Stomach (tissue), 9 donors: ENCODE results near the gene GDF15. TPM values are rescaled to one million over a fixed set of nuclear protein-coding genes. Genes with fewer than 3 reads are reported as not detected.

Experiments
- DNase-seq, 2 donors: peaks; one replicate each; pipeline versions ENCODE4 v3.0.0 to v3.0.0-alpha.2; 2013 to 2019
- H3K27ac ChIP-seq, 5 donors: fragments of 200-600 bp in 4 of 5; sonication (generic) in 4 of 5; one replicate each; pipeline ENCODE4 v1.5.1; 2013 to 2019; ENCODE audit warnings: mild to moderate bottlenecking in 1 of 5, moderate library complexity in 1 of 5
- H3K27me3 ChIP-seq, 3 donors: fragments of 200-600 bp; sonication (generic); one replicate each; pipeline ENCODE4 v1.5.1; 2017 to 2019; ENCODE audit warnings: mixed run types in 1 of 3
- H3K36me3 ChIP-seq, 4 donors: fragments of 200-600 bp; sonication (generic); 1 replicate in 3 of 4; 2 replicates in 1 of 4; pipeline ENCODE4 v1.5.1; 2016 to 2019
- H3K4me1 ChIP-seq, 4 donors: fragments of 200-600 bp; sonication (generic); one replicate each; pipeline ENCODE4 v1.5.1; 2016 to 2019
- H3K4me3 ChIP-seq, 4 donors: fragments of 200-600 bp; sonication (generic) in 3 of 4; one replicate each; pipeline ENCODE4 v1.5.1; 2016 to 2019; ENCODE audit warnings: mild to moderate bottlenecking in 1 of 4
- H3K9me3 ChIP-seq, 4 donors: fragments of 200-600 bp; sonication (generic); one replicate each; pipeline ENCODE4 v1.5.1; 2016 to 2019
- EP300 ChIP-seq: sonication (generic); formaldehyde crosslinking; IDR thresholded peaks from one replicate; pipeline ENCODE4 v1.6.1; 2017; ENCODE audit warnings: antibody characterized with exemption
- POLR2A ChIP-seq, 4 donors: fragments of 450-650 bp; IDR thresholded peaks; one replicate each; pipeline ENCODE4 v1.6.1; 2016; ENCODE audit warnings: antibody characterized with exemption in 4 of 4, control low read depth in 2 of 4, mild to moderate bottlenecking in 1 of 4, moderate library complexity in 1 of 4
- POLR2AphosphoS5 ChIP-seq, 3 donors: sonication (generic); formaldehyde crosslinking; IDR thresholded peaks; one replicate each; pipeline ENCODE4 v1.6.1; 2016; ENCODE audit warnings: antibody characterized with exemption in 3 of 3
- WGBS, 5 donors: extraction: QIAGEN DNeasy Blood & Tissue Kit in 3 of 5; methylation state at CpG; one replicate each; pipeline versions ENCODE4 v1.1.5 to v1.1.7; 2013 to 2018; 5-methylcytosine and 5-hydroxymethylcytosine counted together
- intact Hi-C: fragments of 100-400 bp; cut with DNase I; formaldehyde crosslinking; loops from one replicate; pipeline ENCODE4 v1.15.1; 2023; ENCODE audit warnings: low total_unique reads
- polyA plus RNA-seq, 3 donors: library from polyadenylated mRNA; stranded (reverse); fragments of 200-250 nt; gene quantifications; one replicate each; pipeline ENCODE4 v1.2.3, GENCODE V29; 2013
- small RNA-seq, 4 donors: library from RNA; depleted of rRNA; stranded (forward); fragments of <200 nt; gene quantifications; one replicate each; pipeline ENCODE3, GENCODE V24; 2016
- total RNA-seq, 5 donors: library from RNA; depleted of rRNA; stranded (reverse); fragments of >200 nt; gene quantifications; one replicate each; pipeline versions ENCODE4 v1.1.0 to v1.2.3, GENCODE V29; 2014 to 2016
- TF ChIP-seq, protein P1 (sequence below), 7 experiments: fragments of 450-650 bp in 4 of 7; fragments of 200-600 bp in 3 of 7; sonication (generic) in 3 of 7; IDR thresholded peaks; one replicate each; pipeline ENCODE4 v1.5.1; 2016 to 2019; ENCODE audit warnings: antibody characterized with exemption in 7 of 7, control low read depth in 2 of 7, mild to moderate bottlenecking in 1 of 7
- donor health status: healthy with polysubstance abuse.
- donor health status: Bipolar disorder and iron deficiency.
- donor health status: healthy.

Gene GDF15
- total and polyA plus RNA-seq, 8 donors: 14.2 to 134 (median 45.7) TPM

GRCh38 chr19:18436671-18437490, 50.9 kb downstream of the GDF15 start:
- peak overlapping the region; percentile 50 to 76 (median 54) for H3K4me3 ChIP-seq

DNA sequence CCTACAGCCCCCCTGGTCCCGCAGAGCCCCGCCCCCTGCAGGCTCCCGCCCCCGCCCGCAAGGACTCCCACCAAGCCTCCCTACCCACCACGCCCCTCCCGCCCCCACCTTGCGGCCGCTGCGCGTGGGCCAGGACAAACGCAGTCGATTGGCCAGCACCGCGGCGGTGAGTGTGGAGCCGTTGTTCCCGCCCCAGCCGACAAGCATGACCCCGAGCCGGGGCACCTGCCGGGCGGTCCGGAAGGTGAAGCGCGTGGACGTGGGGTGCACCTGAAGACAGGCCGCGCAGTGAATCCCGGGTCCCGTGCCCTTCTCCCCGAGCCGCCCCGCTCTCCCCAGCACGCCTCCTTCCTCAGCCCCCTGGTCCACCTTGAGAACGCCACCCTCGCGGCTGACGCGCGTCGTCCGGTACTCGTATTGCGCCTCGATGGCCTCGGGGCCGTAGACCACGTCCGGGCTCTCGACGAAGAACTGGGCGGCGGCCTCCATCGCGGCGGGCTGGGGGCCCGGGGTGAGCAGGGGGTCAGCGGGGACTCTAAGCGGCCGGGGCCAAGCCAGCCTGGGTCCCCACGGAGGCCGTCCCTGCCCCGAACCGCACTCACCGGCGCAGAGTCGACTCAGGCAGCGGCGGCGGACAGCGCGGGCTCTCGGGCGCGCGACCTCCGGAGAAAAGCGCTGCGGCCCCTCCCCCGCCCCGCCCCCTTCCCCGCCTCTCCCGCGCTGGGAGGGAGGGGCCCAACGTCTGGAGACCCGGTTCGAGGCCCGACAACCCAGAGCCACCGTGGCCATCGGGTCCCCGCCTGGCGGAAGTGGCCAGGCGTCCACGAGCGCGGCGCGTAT, 51.8 kb downstream of the GDF15 start, which contains the start of gene ISYNA1:
Gene ISYNA1 (minus strand): TSS at position 643 of the 840 bp plus-strand sequence. CDS start 154 bp downstream, at position 489.
- Histone ChIP-seq H3K4me3 (peak within 1 kb of the TSS; percentile 50 to 76 (median 54)), H3K4me1 (peaks cover 37 to 67% (median 55%) of the 10 kb centered on the region in 4 donors), H3K36me3 (peaks cover 0 to 16% (median 9%) of the 10 kb centered on the region in 4 donors), H3K27ac (peak within 1 kb of the TSS; percentile 9 to 79 (median 63)), H3K9me3 (no peaks in the 10 kb centered on the region), H3K27me3 (peaks cover 0 to 38% (median 0%) of the 10 kb centered on the region in 3 donors)
- TF ChIP-seq EP300 (no peak), POLR2AphosphoS5 (IDR thresholded peaks at IDR 0.05) (no peak), POLR2A (IDR thresholded peaks at IDR 0.05) (no peak)
- TF ChIP-seq, protein P1, sequence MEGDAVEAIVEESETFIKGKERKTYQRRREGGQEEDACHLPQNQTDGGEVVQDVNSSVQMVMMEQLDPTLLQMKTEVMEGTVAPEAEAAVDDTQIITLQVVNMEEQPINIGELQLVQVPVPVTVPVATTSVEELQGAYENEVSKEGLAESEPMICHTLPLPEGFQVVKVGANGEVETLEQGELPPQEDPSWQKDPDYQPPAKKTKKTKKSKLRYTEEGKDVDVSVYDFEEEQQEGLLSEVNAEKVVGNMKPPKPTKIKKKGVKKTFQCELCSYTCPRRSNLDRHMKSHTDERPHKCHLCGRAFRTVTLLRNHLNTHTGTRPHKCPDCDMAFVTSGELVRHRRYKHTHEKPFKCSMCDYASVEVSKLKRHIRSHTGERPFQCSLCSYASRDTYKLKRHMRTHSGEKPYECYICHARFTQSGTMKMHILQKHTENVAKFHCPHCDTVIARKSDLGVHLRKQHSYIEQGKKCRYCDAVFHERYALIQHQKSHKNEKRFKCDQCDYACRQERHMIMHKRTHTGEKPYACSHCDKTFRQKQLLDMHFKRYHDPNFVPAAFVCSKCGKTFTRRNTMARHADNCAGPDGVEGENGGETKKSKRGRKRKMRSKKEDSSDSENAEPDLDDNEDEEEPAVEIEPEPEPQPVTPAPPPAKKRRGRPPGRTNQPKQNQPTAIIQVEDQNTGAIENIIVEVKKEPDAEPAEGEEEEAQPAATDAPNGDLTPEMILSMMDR (IDR thresholded peaks at IDR 0.05): no peak
- WGBS, 5 donors: 0 to 2% (median 1%) methylated on average over 36 to 99 of the region's 99 CpGs
- peak; percentile 62 to 86 for DNase-seq
- intact Hi-C loops: no loop called here

More at GRCh38 chr19:18436671-18437490, 50.9 kb downstream of the GDF15 start:
- 17 to 51% (median 26%) methylated on average over 31 to 67 of the region's 67 CpGs for WGBS, 5 donors
- no peaks in the 10 kb centered on the region for H3K9me3 ChIP-seq
- intact Hi-C loops: no loop called here
- TF ChIP-seq, protein P1 (IDR thresholded peaks at IDR 0.05): no peak
- no peak for TF ChIP-seq POLR2A (IDR thresholded peaks at IDR 0.05)
- TF ChIP-seq EP300: no peak
- no peak for TF ChIP-seq POLR2AphosphoS5 (IDR thresholded peaks at IDR 0.05)
- peaks cover 0 to 16% (median 7%) of the 10 kb centered on the region in 4 donors for H3K36me3 ChIP-seq
- peak; percentile 75 to 95 for DNase-seq
- peaks cover 0 to 39% (median 0%) of the 10 kb centered on the region in 3 donors for H3K27me3 ChIP-seq
- peaks cover 39 to 70% (median 59%) of the 10 kb centered on the region in 4 donors for H3K4me1 ChIP-seq
- peak overlapping the region; percentile 9 to 79 (median 63) for H3K27ac ChIP-seq

- H3K4me3 ChIP-seq: peak overlapping the region; percentile 50 to 76 (median 54)
- H3K27ac ChIP-seq: peak overlapping the region in 4 of 5 donors; percentile 58 to 79 (median 71)
- intact Hi-C loops: no loop called here
- H3K36me3 ChIP-seq: peaks cover under 1 to 24% (median 16%) of the 10 kb centered on the region in 4 donors
- H3K27me3 ChIP-seq: peaks cover 0 to 30% (median 0%) of the 10 kb centered on the region in 3 donors
- H3K9me3 ChIP-seq: no peaks in the 10 kb centered on the region
- H3K4me1 ChIP-seq: peaks cover 30 to 59% (median 48%) of the 10 kb centered on the region in 4 donors
- TF ChIP-seq, protein P1 (IDR thresholded peaks at IDR 0.05): no peak
- TF ChIP-seq POLR2A (IDR thresholded peaks at IDR 0.05): no peak
- TF ChIP-seq EP300: no peak
- no peak for TF ChIP-seq POLR2AphosphoS5 (IDR thresholded peaks at IDR 0.05)
- 15 to 37% (median 19%) methylated on average over 21 to 24 of the region's 24 CpGs for WGBS, 5 donors
- peak in 1 of 2 donors; percentile 85 for DNase-seq
Measured at GRCh38 chr19:18438331-18439024, 52.5 kb downstream of the GDF15 start.

Small RNAs within 50 kb of the gene (small RNA-seq; reads per million reads assigned to genes)
- 0 reads per million in 4 donors for gene MIR3189

Other genes with a start within 250 kb of the GDF15 start
- gene PIK3R2, start 233.0 kb upstream of the GDF15 start, total RNA-seq: 100 to 1,000 TPM in 1 of 5 donors, 10 to 100 TPM in 3, 1 to 10 TPM in 1; 6.6 to 490 (median 22.2) TPM
- gene PIK3R2, start 233.0 kb upstream of the GDF15 start, polyA plus RNA-seq: 1 to 10 TPM; 2.0 to 5.5 (median 2.6) TPM
- gene IFI30, start 212.3 kb upstream of the GDF15 start, total RNA-seq: 100 to 1,000 TPM in 1 of 5 donors, 10 to 100 TPM in 3, not detected in 1; 37.3 to 199 (median 43.9) TPM
- gene IFI30, start 212.3 kb upstream of the GDF15 start, polyA plus RNA-seq: 100 to 1,000 TPM in 1 of 3 donors, 10 to 100 TPM in 2; 53.2 to 103 (median 82.9) TPM
- 100 to 1,000 TPM in 1 of 5 donors, 10 to 100 TPM in 2, 1 to 10 TPM in 2; 5.9 to 200 (median 13.0) TPM for gene MPV17L2, start 192.9 kb upstream of the GDF15 start, total RNA-seq
- gene MPV17L2, start 192.9 kb upstream of the GDF15 start, polyA plus RNA-seq: 10 to 100 TPM; 11.6 to 15.4 (median 13.3) TPM
- gene RAB3A, start 182.1 kb upstream of the GDF15 start, total RNA-seq: 1 to 10 TPM in 3 of 5 donors, under 1 TPM in 1, not detected in 1; 0.87 to 2.2 (median 1.7) TPM
- 1 to 10 TPM; 1.4 to 2.2 (median 2.0) TPM for gene RAB3A, start 182.1 kb upstream of the GDF15 start, polyA plus RNA-seq
- 10 to 100 TPM in 3 of 5 donors, 1 to 10 TPM in 1, under 1 TPM in 1; 0.87 to 25.4 (median 11.4) TPM for gene PDE4C, start 159.7 kb upstream of the GDF15 start, total RNA-seq
- gene PDE4C, start 159.7 kb upstream of the GDF15 start, polyA plus RNA-seq: under 1 TPM in 1 of 3 donors, not detected in 2; 0.95 TPM
- gene IQCN, start 111.7 kb upstream of the GDF15 start, total RNA-seq: 10 to 100 TPM in 1 of 5 donors, 1 to 10 TPM in 3, not detected in 1; 2.4 to 35.7 (median 4.0) TPM
- 1 to 10 TPM; 1.4 to 2.7 (median 2.6) TPM for gene IQCN, start 111.7 kb upstream of the GDF15 start, polyA plus RNA-seq
- gene JUND, start 104.5 kb upstream of the GDF15 start, total RNA-seq: 1,000 to 10,000 TPM in 2 of 5 donors, 100 to 1,000 TPM in 3; 118 to 1,659 (median 737) TPM
- gene JUND, start 104.5 kb upstream of the GDF15 start, polyA plus RNA-seq: 100 to 1,000 TPM in 2 of 3 donors, 10 to 100 TPM in 1; 78.6 to 272 (median 102) TPM
- gene LSM4, start 63.1 kb upstream of the GDF15 start, total RNA-seq: 100 to 1,000 TPM in 2 of 5 donors, 10 to 100 TPM in 3; 24.1 to 185 (median 98.6) TPM
- 100 to 1,000 TPM; 114 to 181 (median 173) TPM for gene LSM4, start 63.1 kb upstream of the GDF15 start, polyA plus RNA-seq
- gene PGPEP1, start 45.6 kb upstream of the GDF15 start, total RNA-seq: 10 to 100 TPM in 4 of 5 donors, 1 to 10 TPM in 1; 8.0 to 58.9 (median 22.9) TPM
- gene PGPEP1, start 45.6 kb upstream of the GDF15 start, polyA plus RNA-seq: 10 to 100 TPM in 2 of 3 donors, 1 to 10 TPM in 1; 8.4 to 40.0 (median 31.8) TPM
- 10 to 100 TPM in 1 of 5 donors, 1 to 10 TPM in 2, not detected in 2; 2.9 to 11.2 (median 7.2) TPM for gene LRRC25, start 11.5 kb downstream of the GDF15 start, total RNA-seq
- gene LRRC25, start 11.5 kb downstream of the GDF15 start, polyA plus RNA-seq: 1 to 10 TPM in 2 of 3 donors, under 1 TPM in 1; 0.98 to 2.4 (median 1.7) TPM
- 100 to 1,000 TPM in 1 of 5 donors, 10 to 100 TPM in 4; 22.8 to 253 (median 39.7) TPM for gene SSBP4, start 33.2 kb downstream of the GDF15 start, total RNA-seq
- 10 to 100 TPM; 49.9 to 77.6 (median 54.4) TPM for gene SSBP4, start 33.2 kb downstream of the GDF15 start, polyA plus RNA-seq
- gene ISYNA1, start 52.0 kb downstream of the GDF15 start, total RNA-seq: 10 to 100 TPM in 4 of 5 donors, 1 to 10 TPM in 1; 7.8 to 47.3 (median 15.8) TPM
- gene ISYNA1, start 52.0 kb downstream of the GDF15 start, polyA plus RNA-seq: 10 to 100 TPM in 2 of 3 donors, 1 to 10 TPM in 1; 9.5 to 39.7 (median 15.0) TPM
- gene ELL, start 135.9 kb downstream of the GDF15 start, total RNA-seq: 10 to 100 TPM in 3 of 5 donors, 1 to 10 TPM in 2; 8.0 to 88.7 (median 13.5) TPM
- 10 to 100 TPM in 1 of 3 donors, 1 to 10 TPM in 2; 4.1 to 12.7 (median 8.1) TPM for gene ELL, start 135.9 kb downstream of the GDF15 start, polyA plus RNA-seq
- 100 to 1,000 TPM in 4 of 5 donors, 10 to 100 TPM in 1; 87.8 to 819 (median 197) TPM for gene FKBP8, start 157.4 kb downstream of the GDF15 start, total RNA-seq
- gene FKBP8, start 157.4 kb downstream of the GDF15 start, polyA plus RNA-seq: 100 to 1,000 TPM; 157 to 254 (median 249) TPM
- 100 to 1,000 TPM in 2 of 5 donors, 10 to 100 TPM in 3; 30.8 to 513 (median 55.4) TPM for gene KXD1, start 171.7 kb downstream of the GDF15 start, total RNA-seq
- gene KXD1, start 171.7 kb downstream of the GDF15 start, polyA plus RNA-seq: 100 to 1,000 TPM in 1 of 3 donors, 10 to 100 TPM in 2; 71.0 to 131 (median 84.5) TPM
- 100 to 1,000 TPM in 4 of 5 donors, 10 to 100 TPM in 1; 84.3 to 596 (median 358) TPM for gene UBA52, start 185.7 kb downstream of the GDF15 start, total RNA-seq
- gene UBA52, start 185.7 kb downstream of the GDF15 start, polyA plus RNA-seq: 1,000 to 10,000 TPM; 1,291 to 1,681 (median 1,311) TPM
- 100 to 1,000 TPM in 2 of 5 donors, 10 to 100 TPM in 3; 15.6 to 483 (median 85.3) TPM for gene REX1BD, start 202.6 kb downstream of the GDF15 start, total RNA-seq
- gene REX1BD, start 202.6 kb downstream of the GDF15 start, polyA plus RNA-seq: 100 to 1,000 TPM; 110 to 204 (median 118) TPM
- gene CRLF1, start 220.6 kb downstream of the GDF15 start, total RNA-seq: 10 to 100 TPM in 1 of 5 donors, 1 to 10 TPM in 3, not detected in 1; 2.6 to 12.6 (median 5.6) TPM
- 10 to 100 TPM; 12.3 to 15.9 (median 14.2) TPM for gene CRLF1, start 220.6 kb downstream of the GDF15 start, polyA plus RNA-seq
- 1 to 10 TPM in 2 of 5 donors, not detected in 3; 1.8 to 4.7 TPM for gene TMEM59L, start 226.7 kb downstream of the GDF15 start, total RNA-seq
- 1 to 10 TPM in 1 of 3 donors, under 1 TPM in 1, not detected in 1; 0.25 to 3.7 TPM for gene TMEM59L, start 226.7 kb downstream of the GDF15 start, polyA plus RNA-seq